HG03097 (cell line): ENCODE data around the gene HABP4.

ENCODE experiments used
- ATAC-seq: cut with Tn5 transposase; IDR thresholded peaks from one replicate; pipeline ENCODE4 v1.9.1; 2021; ENCODE audit not compliant: unreplicated experiment, low FRiP score

HABP4 gene

GRCh38 chr9:96514108-96514799, 64.3 kb downstream of the HABP4 start:
- no peak for ATAC-seq

DNA sequence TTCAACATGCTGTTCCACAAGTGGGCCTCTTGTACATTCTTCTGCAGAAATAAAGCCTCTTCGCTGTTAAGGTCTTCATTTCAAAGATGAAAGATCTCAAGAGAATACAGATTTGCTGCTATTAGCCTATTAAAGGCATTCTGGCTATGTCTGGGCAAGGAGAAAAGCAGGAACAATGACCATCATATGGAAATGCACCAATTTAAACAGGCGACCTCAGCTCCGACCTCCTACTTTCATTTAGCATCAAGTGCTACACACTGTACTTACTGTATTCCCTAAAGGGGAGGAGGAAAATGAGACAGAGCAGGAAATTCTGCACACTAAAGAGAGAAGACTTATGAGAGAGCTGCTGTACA, 64.8 kb downstream of the HABP4 start:
- no peak for ATAC-seq

- no peak for ATAC-seq
These were observed 65.9 kb downstream of the HABP4 start for GRCh38 chr9:96515621-96516470.

GRCh38 chr9:96519095-96519494, 69.1 kb downstream of the HABP4 start:
- no peak for ATAC-seq

- no peak for ATAC-seq
These were observed 69.8 kb downstream of the HABP4 start for GRCh38 chr9:96519787-96520186.

DNA sequence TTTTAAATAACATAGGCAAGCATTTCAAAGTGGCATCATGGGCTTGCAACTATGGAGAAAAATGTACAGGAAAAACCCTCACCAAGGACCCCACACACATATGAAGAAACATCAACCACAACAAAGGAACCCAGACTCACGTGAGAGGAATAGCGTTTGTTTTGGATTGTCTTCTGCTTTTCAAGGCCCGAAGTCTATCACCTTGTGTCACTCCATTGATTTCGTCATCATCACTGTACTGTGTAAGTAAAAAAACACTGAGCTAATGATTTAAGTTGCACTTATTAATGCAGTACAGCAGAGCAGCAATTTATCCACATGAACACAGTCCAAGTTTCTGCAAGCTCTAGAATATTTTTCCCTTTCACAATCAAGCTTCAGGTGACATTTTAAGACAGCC, 72.4 kb downstream of the HABP4 start:
- ATAC-seq: no peak

GRCh38 chr9:96523374-96523773, 73.4 kb downstream of the HABP4 start:
- ATAC-seq: no peak

DNA sequence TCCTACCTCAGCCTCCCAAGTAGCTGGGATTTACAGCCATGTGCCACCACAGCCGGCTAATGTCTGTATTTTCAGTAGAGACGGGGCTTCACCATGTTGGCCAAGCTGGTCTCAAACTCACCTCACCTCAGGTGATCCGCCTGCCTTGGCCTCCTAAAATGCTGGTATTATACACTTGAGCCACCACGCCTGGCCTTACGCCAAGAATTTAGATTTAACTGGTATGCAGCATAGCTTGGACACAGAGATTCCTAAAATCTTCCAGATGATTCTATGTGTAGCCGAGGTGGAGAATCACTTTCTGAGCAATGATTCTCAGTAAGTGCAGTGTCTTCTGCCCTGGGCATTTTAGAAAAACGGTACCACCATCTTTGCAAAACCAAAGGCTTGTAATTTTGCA, 74.1 kb downstream of the HABP4 start:
- ATAC-seq: no peak

GRCh38 chr9:96524764-96525163, 74.8 kb downstream of the HABP4 start:
- ATAC-seq: no peak

DNA sequence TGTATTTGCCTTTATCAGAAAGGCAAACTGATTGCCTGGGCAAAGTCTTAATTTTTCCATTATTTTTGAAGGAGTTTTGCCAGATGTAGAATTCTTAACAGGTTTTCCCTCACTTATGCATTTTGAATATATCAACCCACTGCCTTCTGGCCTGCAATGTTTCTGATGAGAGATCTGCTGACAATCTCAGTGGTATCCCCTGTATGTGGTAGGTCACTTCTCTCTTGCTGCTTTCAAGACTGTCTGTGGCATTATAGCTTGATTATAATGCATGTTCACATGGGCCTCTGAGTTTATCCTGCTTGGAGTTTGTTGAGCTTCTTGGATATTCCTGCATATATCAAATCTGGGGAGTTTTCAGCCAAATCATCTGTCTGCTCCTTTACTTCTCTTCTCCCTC, 82.2 kb downstream of the HABP4 start:
- ATAC-seq: no peak

- ATAC-seq: no peak
These were observed 90.1 kb downstream of the HABP4 start for GRCh38 chr9:96540106-96540505.
